ENCODE results near the gene SMAD1. TPM values are rescaled to one million over a fixed set of nuclear protein-coding genes. Genes with fewer than 3 reads are reported as not detected.

SMAD1 gene
- total RNA-seq, 1 experiment from 2014 or later, result 21.1 TPM

DNA sequence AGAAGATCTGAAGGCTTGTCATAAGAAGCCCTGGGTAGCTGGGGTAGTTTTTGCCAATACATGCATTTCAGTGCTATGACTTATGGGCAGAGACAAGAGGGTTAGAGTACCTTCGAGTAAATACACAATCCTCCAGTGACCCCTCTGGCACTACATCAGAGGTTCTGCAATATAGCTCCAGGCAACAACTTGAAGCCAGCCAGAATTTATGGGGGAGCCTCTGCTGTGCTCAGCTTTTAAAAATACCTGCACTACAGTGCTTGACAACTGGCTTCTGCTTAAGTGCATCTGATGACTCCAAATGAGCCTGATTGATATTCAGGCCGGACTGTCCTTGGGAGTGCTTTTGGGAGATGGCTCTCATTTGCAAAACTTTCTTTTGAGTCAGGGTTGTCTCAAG is 44.9 kb upstream of the SMAD1 start:
- Histone ChIP-seq H3K27ac (ENCODE audit: insufficient read length, low read depth, low read length) (no peak overlapping the region), H3K79me1 (ENCODE audit: insufficient read depth, low read depth, low read length, poor library complexity, severe bottlenecking) (no peaks in the 10 kb centered on the region), H3K18ac (ENCODE audit: insufficient read length, low read depth, low read length) (no peak overlapping the region), H2AFZ (ENCODE audit: low read length) (no peak overlapping the region), H2BK12ac (ENCODE audit: insufficient read length, low read depth, low read length) (no peak overlapping the region), H3K9me3 (ENCODE audit: control insufficient read depth, low read depth, low read length) (no peaks in the 10 kb centered on the region), H2BK5ac (ENCODE audit: insufficient read length, low read length) (no peak overlapping the region), H3T11ph (ENCODE audit: low read length) (no peak overlapping the region), H3K14ac (ENCODE audit: insufficient read depth, low read length) (no peak overlapping the region), H3K23me2 (ENCODE audit: insufficient read length, low read depth, low read length, poor library complexity, severe bottlenecking) (no peaks in the 10 kb centered on the region), H3K23ac (ENCODE audit: insufficient read length, low read depth, low read length) (no peak overlapping the region), H3K56ac (ENCODE audit: insufficient read length, low read depth, low read length) (no peak overlapping the region), H4K91ac (ENCODE audit: insufficient read length, low read depth, low read length) (no peak overlapping the region), H3K4me2 (ENCODE audit: insufficient read depth, insufficient read length, low read length) (no peak overlapping the region), H2AK5ac (ENCODE audit: insufficient read length, low read length) (no peak overlapping the region), H3K27me3 (ENCODE audit: insufficient read depth, low read length) (no peaks in the 10 kb centered on the region), H3K4me1 (ENCODE audit: insufficient read depth, low read length) (no peaks in the 10 kb centered on the region), H3K4ac (ENCODE audit: low read depth, low read length) (no peak overlapping the region), H4K8ac (replicated peaks; ENCODE audit: insufficient read length, low read depth, low read length) (no peak overlapping the region), H3K9ac (ENCODE audit: extremely low read depth, insufficient read length, low read length) (no peak overlapping the region), H2BK120ac (ENCODE audit: low read depth, low read length, poor library complexity, severe bottlenecking) (no peak overlapping the region), H3K79me2 (ENCODE audit: insufficient read depth, low read length) (no peaks in the 10 kb centered on the region), H2BK20ac (ENCODE audit: low read depth, low read length, poor library complexity, severe bottlenecking) (no peak overlapping the region), H4K20me1 (ENCODE audit: control insufficient read depth, insufficient read depth, insufficient read length) (no peaks in the 10 kb centered on the region), H4K5ac (ENCODE audit: insufficient read length, low read depth, low read length) (no peak overlapping the region), H2BK15ac (ENCODE audit: low read depth, low read length) (no peak overlapping the region)
- Mint-ChIP-seq H3K27ac (no peak overlapping the region), H3K4me3 (no peak overlapping the region), H3K4me1 (peaks cover 3 to 14% of the 10 kb centered on the region in 2 experiments; a peak in 2 of 4 replicates), H3K36me3 (ENCODE audit: insufficient read depth in 1 of 3, low read depth in 3 of 3) (no peaks in the 10 kb centered on the region), H3K27me3 (ENCODE audit: low read depth) (no peaks in the 10 kb centered on the region; the same call in none of the 2 replicates), H3K9me3 (no peaks in the 10 kb centered on the region; a peak in 1 of 5 replicates)
- WGBS (ENCODE audit: extremely low coverage, insufficient read length, low lambda C conversion rate), result no CpG with 5 or more reads among the region's 2 CpGs
- no peak for DNase-seq
- TF ChIP-seq, protein P1, sequence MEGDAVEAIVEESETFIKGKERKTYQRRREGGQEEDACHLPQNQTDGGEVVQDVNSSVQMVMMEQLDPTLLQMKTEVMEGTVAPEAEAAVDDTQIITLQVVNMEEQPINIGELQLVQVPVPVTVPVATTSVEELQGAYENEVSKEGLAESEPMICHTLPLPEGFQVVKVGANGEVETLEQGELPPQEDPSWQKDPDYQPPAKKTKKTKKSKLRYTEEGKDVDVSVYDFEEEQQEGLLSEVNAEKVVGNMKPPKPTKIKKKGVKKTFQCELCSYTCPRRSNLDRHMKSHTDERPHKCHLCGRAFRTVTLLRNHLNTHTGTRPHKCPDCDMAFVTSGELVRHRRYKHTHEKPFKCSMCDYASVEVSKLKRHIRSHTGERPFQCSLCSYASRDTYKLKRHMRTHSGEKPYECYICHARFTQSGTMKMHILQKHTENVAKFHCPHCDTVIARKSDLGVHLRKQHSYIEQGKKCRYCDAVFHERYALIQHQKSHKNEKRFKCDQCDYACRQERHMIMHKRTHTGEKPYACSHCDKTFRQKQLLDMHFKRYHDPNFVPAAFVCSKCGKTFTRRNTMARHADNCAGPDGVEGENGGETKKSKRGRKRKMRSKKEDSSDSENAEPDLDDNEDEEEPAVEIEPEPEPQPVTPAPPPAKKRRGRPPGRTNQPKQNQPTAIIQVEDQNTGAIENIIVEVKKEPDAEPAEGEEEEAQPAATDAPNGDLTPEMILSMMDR (conservative IDR thresholded peaks at IDR 0.05), result no peak
